Measurements from ENCODE around the gene TMEM150B. TPM values are rescaled to one million over a fixed set of nuclear protein-coding genes. Genes with fewer than 3 reads are reported as not detected.

Gene TMEM150B
- total and polyA plus RNA-seq, 9 of the 15 experiments (the other 6 are each of a cell fraction or from before 2014, with no cell fraction given): 0.47 to 1.3 (median 0.74) TPM; not detected in 2

DNA sequence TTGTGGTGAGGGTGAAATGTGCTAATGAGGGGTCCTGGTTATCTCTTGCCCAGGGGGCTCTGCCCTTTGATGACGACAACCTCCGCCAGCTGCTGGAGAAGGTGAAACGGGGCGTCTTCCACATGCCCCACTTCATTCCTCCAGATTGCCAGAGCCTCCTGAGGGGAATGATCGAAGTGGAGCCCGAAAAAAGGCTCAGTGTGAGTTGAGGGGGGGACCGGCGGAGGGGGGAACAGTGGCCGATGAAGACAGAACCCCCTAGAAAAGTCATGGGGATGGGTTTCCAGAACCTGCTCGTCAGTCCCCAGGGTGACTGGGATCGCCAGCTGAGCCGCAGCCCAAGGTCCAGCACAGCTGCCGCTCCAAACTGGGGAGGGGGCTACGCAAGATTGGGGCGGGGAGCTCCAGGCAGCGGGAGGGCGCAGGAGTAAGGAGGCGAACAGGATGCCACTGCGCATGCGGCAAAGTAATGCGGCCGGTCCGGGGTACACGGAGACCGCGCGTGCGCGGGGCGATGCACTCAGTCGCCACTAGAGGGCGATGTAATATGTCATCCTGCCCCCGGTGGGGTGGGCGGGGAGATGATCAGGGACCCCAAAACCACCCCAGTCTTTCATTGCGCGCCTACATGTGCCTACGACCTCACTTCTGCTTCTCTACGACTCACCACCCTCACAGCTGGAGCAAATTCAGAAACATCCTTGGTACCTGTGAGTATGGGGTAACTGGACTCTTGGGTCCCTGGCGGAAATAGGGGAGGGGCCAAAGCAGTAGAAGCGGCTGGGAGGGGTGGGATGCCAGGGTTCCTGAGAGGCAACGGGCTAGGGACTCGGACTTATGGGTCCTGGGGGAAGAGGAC, 23.5 kb downstream of the TMEM150B start (continued):
- TF ChIP-seq, protein P1, sequence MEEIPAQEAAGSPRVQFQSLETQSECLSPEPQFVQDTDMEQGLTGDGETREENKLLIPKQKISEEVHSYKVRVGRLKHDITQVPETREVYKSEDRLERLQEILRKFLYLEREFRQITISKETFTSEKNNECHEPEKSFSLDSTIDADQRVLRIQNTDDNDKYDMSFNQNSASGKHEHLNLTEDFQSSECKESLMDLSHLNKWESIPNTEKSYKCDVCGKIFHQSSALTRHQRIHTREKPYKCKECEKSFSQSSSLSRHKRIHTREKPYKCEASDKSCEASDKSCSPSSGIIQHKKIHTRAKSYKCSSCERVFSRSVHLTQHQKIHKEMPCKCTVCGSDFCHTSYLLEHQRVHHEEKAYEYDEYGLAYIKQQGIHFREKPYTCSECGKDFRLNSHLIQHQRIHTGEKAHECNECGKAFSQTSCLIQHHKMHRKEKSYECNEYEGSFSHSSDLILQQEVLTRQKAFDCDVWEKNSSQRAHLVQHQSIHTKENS (CRISPR knock-in tag; IDR thresholded peaks at IDR 0.05): no peak
- TF ChIP-seq MAZ (CRISPR knock-in tag; conservative IDR thresholded peaks at IDR 0.05 in 1 of 2, IDR thresholded peaks at IDR 0.05 in 1 of 2) (peak; percentile 50 to 90; a peak in 3 of 4 replicates), TAF1 (IDR thresholded peaks at IDR 0.05; ENCODE audit: control insufficient read depth, extremely low read depth, insufficient read depth, low read length, severe bottlenecking) (no peak), CCNT2 (IDR thresholded peaks at IDR 0.05; ENCODE audit: borderline replicate concordance, extremely low read depth, insufficient read length, low read depth, low read length) (no peak), TEAD1 (CRISPR knock-in tag; IDR thresholded peaks at IDR 0.05) (no peak), ZNF696 (CRISPR knock-in tag; conservative IDR thresholded peaks at IDR 0.05) (no peak), CREBBP (IDR thresholded peaks at IDR 0.05; ENCODE audit: low read depth, low read length) (no peak), TRIM25 (IDR thresholded peaks at IDR 0.05; ENCODE audit: borderline replicate concordance) (no peak), ATF7 (IDR thresholded peaks at IDR 0.05) (peak; percentile 38; the same call in 1 of the 2 replicates), ZNF766 (CRISPR knock-in tag; conservative IDR thresholded peaks at IDR 0.05) (no peak), POLR2B (IDR thresholded peaks at IDR 0.05; ENCODE audit: low read depth, partially characterized antibody) (peak; percentile 58), HDAC2 (IDR thresholded peaks at IDR 0.05) (0 out of 2 replicates have a peak, but pooled peaks have one; percentile 54), CHCHD3 (CRISPR knock-in tag; IDR thresholded peaks at IDR 0.05) (no peak), EP400 (IDR thresholded peaks at IDR 0.05) (peak; percentile 59; the same call in 1 of the 2 replicates), ELK3 (CRISPR knock-in tag; IDR thresholded peaks at IDR 0.05) (no peak)
- TF ChIP-seq, protein P2, sequence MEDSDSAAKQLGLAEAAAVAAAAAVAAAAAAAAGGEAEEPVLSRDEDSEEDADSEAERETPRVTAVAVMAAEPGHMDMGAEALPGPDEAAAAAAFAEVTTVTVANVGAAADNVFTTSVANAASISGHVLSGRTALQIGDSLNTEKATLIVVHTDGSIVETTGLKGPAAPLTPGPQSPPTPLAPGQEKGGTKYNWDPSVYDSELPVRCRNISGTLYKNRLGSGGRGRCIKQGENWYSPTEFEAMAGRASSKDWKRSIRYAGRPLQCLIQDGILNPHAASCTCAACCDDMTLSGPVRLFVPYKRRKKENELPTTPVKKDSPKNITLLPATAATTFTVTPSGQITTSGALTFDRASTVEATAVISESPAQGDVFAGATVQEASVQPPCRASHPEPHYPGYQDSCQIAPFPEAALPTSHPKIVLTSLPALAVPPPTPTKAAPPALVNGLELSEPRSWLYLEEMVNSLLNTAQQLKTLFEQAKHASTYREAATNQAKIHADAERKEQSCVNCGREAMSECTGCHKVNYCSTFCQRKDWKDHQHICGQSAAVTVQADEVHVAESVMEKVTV (CRISPR knock-in tag; IDR thresholded peaks at IDR 0.05): 0 out of 2 replicates have a peak, but pooled peaks have one; percentile 19
- TF ChIP-seq, protein P3, sequence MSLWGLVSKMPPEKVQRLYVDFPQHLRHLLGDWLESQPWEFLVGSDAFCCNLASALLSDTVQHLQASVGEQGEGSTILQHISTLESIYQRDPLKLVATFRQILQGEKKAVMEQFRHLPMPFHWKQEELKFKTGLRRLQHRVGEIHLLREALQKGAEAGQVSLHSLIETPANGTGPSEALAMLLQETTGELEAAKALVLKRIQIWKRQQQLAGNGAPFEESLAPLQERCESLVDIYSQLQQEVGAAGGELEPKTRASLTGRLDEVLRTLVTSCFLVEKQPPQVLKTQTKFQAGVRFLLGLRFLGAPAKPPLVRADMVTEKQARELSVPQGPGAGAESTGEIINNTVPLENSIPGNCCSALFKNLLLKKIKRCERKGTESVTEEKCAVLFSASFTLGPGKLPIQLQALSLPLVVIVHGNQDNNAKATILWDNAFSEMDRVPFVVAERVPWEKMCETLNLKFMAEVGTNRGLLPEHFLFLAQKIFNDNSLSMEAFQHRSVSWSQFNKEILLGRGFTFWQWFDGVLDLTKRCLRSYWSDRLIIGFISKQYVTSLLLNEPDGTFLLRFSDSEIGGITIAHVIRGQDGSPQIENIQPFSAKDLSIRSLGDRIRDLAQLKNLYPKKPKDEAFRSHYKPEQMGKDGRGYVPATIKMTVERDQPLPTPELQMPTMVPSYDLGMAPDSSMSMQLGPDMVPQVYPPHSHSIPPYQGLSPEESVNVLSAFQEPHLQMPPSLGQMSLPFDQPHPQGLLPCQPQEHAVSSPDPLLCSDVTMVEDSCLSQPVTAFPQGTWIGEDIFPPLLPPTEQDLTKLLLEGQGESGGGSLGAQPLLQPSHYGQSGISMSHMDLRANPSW (CRISPR knock-in tag; IDR thresholded peaks at IDR 0.05): no peak

Data from K562 (cell line).